Caco-2 (cell line): ENCODE results near the gene CEP95. TPM values are rescaled to one million over a fixed set of nuclear protein-coding genes. Genes with fewer than 3 reads are reported as not detected.

Experiments
- BruUV-seq: library from RNA; stranded (reverse); fragments of 400-500 nt; replicated peaks from 2 replicates; lab custom pipeline; 2021; lab: Mats Ljungman, UMichigan
- CTCF ChIA-PET: fragments of 300-600 bp; sonication (Branson Sonifier 250); formaldehyde crosslinking; loops from one replicate; lab custom pipeline; 2022; ENCODE audit warnings: antibody characterized with exemption; lab: Charles Lee
- POLR2A ChIA-PET: fragments of 300-600 bp; sonication (Branson Sonifier 250); formaldehyde crosslinking; loops from one replicate; lab custom pipeline; 2022; ENCODE audit warnings: antibody characterized with exemption; lab: Charles Lee
- DNase-seq, 2 experiments: peaks; one replicate each; pipeline versions ENCODE4 v3.0.0 to v3.0.0-alpha.2; 2020 to 2022
- H3K27me3 ChIP-seq: replicated peaks from 2 replicates; pipeline ENCODE4 v1.6.0; 2011; ENCODE audit warnings: low read length; ENCODE audit not compliant: control insufficient read depth, insufficient read depth
- H3K36me3 ChIP-seq: 2 replicates; pipeline ENCODE4 v1.5.1; 2011; ENCODE audit warnings: low read length; ENCODE audit not compliant: control insufficient read depth, insufficient read depth
- H3K4me1 ChIP-seq: fragments of 250-450 bp; sonication (Bioruptor Pico); 2 replicates; pipeline ENCODE4 v1.5.1; 2020; ENCODE audit warnings: mild to moderate bottlenecking
- H3K4me3 ChIP-seq: 2 replicates; pipeline ENCODE4 v1.5.1; 2011; ENCODE audit warnings: low read depth, mild to moderate bottlenecking, control low read depth, low read length
- H3K9me3 ChIP-seq: fragments of 250-450 bp; sonication (Bioruptor Pico); 2 replicates; pipeline ENCODE4 v1.5.1; 2020; ENCODE audit warnings: mild to moderate bottlenecking, moderate library complexity
- H3K27ac Mint-ChIP-seq: one replicate; pipeline ENCODE4 v1.8.0; 2022; ENCODE audit warnings: mixed read lengths; ENCODE audit not compliant: unreplicated experiment
- H3K27me3 Mint-ChIP-seq: one replicate; pipeline ENCODE4 v1.8.0; 2022; ENCODE audit warnings: mixed read lengths; ENCODE audit not compliant: insufficient read depth, unreplicated experiment
- H3K36me3 Mint-ChIP-seq: one replicate; pipeline ENCODE4 v1.8.0; 2022; ENCODE audit warnings: mild to moderate bottlenecking, mixed read lengths; ENCODE audit not compliant: insufficient read depth, unreplicated experiment
- H3K4me1 Mint-ChIP-seq: one replicate; pipeline ENCODE4 v1.8.0; 2022; ENCODE audit warnings: low read depth, mixed read lengths; ENCODE audit not compliant: unreplicated experiment
- H3K4me3 Mint-ChIP-seq: one replicate; pipeline ENCODE4 v1.8.0; 2022; ENCODE audit warnings: mild to moderate bottlenecking, moderate library complexity, mixed read lengths; ENCODE audit not compliant: unreplicated experiment
- H3K9me3 Mint-ChIP-seq: one replicate; pipeline ENCODE4 v1.8.0; 2022; ENCODE audit warnings: mixed read lengths; ENCODE audit not compliant: unreplicated experiment
- CTCF ChIP-seq, 2 experiments: fragments of 200-600 bp in 1 of 2; IDR thresholded peaks; 1 replicate in 1 of 2; 2 replicates in 1 of 2; pipeline versions ENCODE4 v1.5.1 to v1.8.0; 2011 to 2022; ENCODE audit warnings: antibody characterized with exemption in 1 of 2, control low read depth in 1 of 2, inconsistent platforms in 1 of 2, low read depth in 1 of 2, low read length in 1 of 2, mild to moderate bottlenecking in 1 of 2, moderate library complexity in 1 of 2; ENCODE audit not compliant: insufficient read depth in 1 of 2, severe bottlenecking in 1 of 2, unreplicated experiment in 1 of 2
- intact Hi-C: fragments of 100-400 bp; cut with micrococcal nuclease; formaldehyde crosslinking; loops from one replicate; pipeline ENCODE4 v1.10.0; 2022; ENCODE audit not compliant: unreplicated experiment
- total RNA-seq: library from RNA; stranded (reverse); gene quantifications from 2 replicates; pipeline ENCODE4 v1.2.3, GENCODE V29; 2022

The CEP95 gene
- total RNA-seq, 1 experiment from 2014 or later = 63.6 TPM

- no peak for TF ChIP-seq CTCF (IDR thresholded peaks at IDR 0.05; ENCODE audit: insufficient read depth in 1 of 2, low read depth in 1 of 2, low read length in 1 of 2, severe bottlenecking in 1 of 2, unreplicated experiment in 1 of 2)
- no peak overlapping the region for H3K4me3 Mint-ChIP-seq
- no TSS peak for BruUV-seq
- CTCF ChIA-PET = no interaction called here
- no peaks in the 10 kb centered on the region for H3K27me3 Mint-ChIP-seq
- POLR2A ChIA-PET = no interaction called here
- Histone ChIP-seq H3K9me3 (no peaks in the 10 kb centered on the region), H3K36me3 (peaks cover 2% of the 10 kb centered on the region), H3K4me3 (no peak overlapping the region), H3K27me3 (no peaks in the 10 kb centered on the region), H3K4me1 (no peaks in the 10 kb centered on the region)
- H3K36me3 Mint-ChIP-seq = peaks cover 91% of the 10 kb centered on the region
- no peak for DNase-seq
- H3K27ac Mint-ChIP-seq = no peak overlapping the region
- intact Hi-C loops = no loop called here
- H3K9me3 Mint-ChIP-seq = no peaks in the 10 kb centered on the region
- H3K4me1 Mint-ChIP-seq = peaks cover 5% of the 10 kb centered on the region
These were observed 27.4 kb downstream of the CEP95 start for GRCh38 chr17:64534187-64534586.

GRCh38 chr17:64535357-64535756 lies 28.6 kb downstream of the CEP95 start:
- ChIA-PET CTCF (interaction anchor here (0.6 kb wide), 1 partner anchor 112 kb away, joined by 4 read pairs; no protein-coding TSS in a partner anchor), POLR2A (no interaction called here)
- no peak overlapping the region for H3K4me3 ChIP-seq
- DNase-seq = no peak
- Mint-ChIP-seq H3K9me3 (no peaks in the 10 kb centered on the region), H3K27ac (no peak overlapping the region), H3K4me3 (no peak overlapping the region), H3K4me1 (peaks cover 5% of the 10 kb centered on the region), H3K36me3 (peaks cover 85% of the 10 kb centered on the region), H3K27me3 (no peaks in the 10 kb centered on the region)
- H3K9me3 ChIP-seq = no peaks in the 10 kb centered on the region
- BruUV-seq = no TSS peak
- no peak for TF ChIP-seq CTCF (IDR thresholded peaks at IDR 0.05; ENCODE audit: insufficient read depth in 1 of 2, low read depth in 1 of 2, low read length in 1 of 2, severe bottlenecking in 1 of 2, unreplicated experiment in 1 of 2)
- H3K36me3 ChIP-seq = peaks cover 3% of the 10 kb centered on the region
- H3K27me3 ChIP-seq = no peaks in the 10 kb centered on the region
- no peaks in the 10 kb centered on the region for H3K4me1 ChIP-seq
- intact Hi-C loops = loop anchor here (5.0 kb wide), 1 partner anchor 112 kb away; no protein-coding TSS in a partner anchor

- H3K36me3 Mint-ChIP-seq = peaks cover 69% of the 10 kb centered on the region
- H3K4me1 Mint-ChIP-seq = peaks cover 5% of the 10 kb centered on the region
- Histone ChIP-seq H3K36me3 (peaks cover 3% of the 10 kb centered on the region), H3K4me1 (no peaks in the 10 kb centered on the region), H3K9me3 (no peaks in the 10 kb centered on the region), H3K4me3 (no peak overlapping the region), H3K27me3 (no peaks in the 10 kb centered on the region)
- no peak for DNase-seq
- no peaks in the 10 kb centered on the region for H3K27me3 Mint-ChIP-seq
- no peak overlapping the region for H3K4me3 Mint-ChIP-seq
- no peak overlapping the region for H3K27ac Mint-ChIP-seq
- no peak for TF ChIP-seq CTCF (IDR thresholded peaks at IDR 0.05; ENCODE audit: insufficient read depth in 1 of 2, low read depth in 1 of 2, low read length in 1 of 2, severe bottlenecking in 1 of 2, unreplicated experiment in 1 of 2)
- no TSS peak for BruUV-seq
- no peaks in the 10 kb centered on the region for H3K9me3 Mint-ChIP-seq
- intact Hi-C loops = loop anchor here (5.0 kb wide), 1 partner anchor 110 kb away; no protein-coding TSS in a partner anchor
- ChIA-PET CTCF (no interaction called here), POLR2A (no interaction called here)
These were observed 30.1 kb downstream of the CEP95 start for GRCh38 chr17:64536913-64537312.
